Vagina (tissue), 2 donors: ENCODE results near the gene VWA2.

Experiments
- POLR2A ChIP-seq, 2 donors: fragments of 450-650 bp; IDR thresholded peaks; one replicate each; pipeline ENCODE4 v1.6.1; 2017; ENCODE audit warnings: antibody characterized with exemption in 2 of 2, mild to moderate bottlenecking in 2 of 2, moderate library complexity in 2 of 2
- TF ChIP-seq, protein P1 (sequence below), 3 experiments: fragments of 450-650 bp in 2 of 3; fragments of 200-600 bp in 1 of 3; sonication (generic) in 1 of 3; IDR thresholded peaks; one replicate each; pipeline ENCODE4 v1.5.1; 2017 to 2019; ENCODE audit warnings: antibody characterized with exemption in 3 of 3, mild to moderate bottlenecking in 2 of 3, moderate library complexity in 2 of 3

DNA sequence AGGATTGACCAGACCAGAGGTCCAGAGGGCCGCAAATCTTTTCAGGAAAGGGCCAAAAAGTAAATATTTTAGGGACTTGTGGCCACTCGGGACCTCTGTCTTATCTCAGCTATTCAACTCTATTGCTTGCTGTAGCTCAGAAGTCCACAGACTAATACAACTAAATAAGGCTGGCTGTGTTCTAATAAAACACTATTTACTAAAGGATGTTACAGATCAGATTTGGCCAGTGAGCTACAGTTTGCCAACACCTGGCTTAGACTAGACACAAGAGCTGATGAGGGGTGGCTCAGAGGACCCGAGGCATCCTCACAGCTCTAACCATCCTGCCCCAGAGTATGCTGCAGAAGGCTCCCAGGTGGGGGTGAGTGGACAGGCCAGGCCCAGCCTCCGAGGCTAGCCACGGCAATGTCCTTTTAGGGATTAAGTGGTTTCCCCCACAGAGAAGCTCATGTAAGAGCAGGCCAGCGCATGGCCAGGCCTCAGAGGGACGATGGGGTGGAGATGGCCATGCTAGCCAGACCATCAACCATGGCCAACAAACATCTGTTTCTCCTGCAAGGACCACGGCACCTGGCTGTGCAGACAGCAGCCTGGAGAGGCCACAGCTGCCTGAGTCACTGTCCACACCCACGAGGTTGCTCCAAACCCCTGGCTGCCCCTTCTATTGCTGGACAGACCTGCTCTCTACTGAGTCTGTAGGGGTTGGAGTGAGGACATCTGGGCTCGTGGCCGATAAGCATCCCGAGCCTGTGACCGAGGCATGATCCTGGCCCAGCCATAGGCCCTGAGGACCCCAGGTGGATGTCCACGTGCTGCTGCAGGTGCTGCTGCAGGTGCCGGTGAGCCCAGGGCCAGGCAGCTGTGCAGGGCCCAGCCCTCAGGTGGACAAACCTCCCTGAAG, 88.7 kb downstream of the VWA2 start:
- TF ChIP-seq, protein P1, sequence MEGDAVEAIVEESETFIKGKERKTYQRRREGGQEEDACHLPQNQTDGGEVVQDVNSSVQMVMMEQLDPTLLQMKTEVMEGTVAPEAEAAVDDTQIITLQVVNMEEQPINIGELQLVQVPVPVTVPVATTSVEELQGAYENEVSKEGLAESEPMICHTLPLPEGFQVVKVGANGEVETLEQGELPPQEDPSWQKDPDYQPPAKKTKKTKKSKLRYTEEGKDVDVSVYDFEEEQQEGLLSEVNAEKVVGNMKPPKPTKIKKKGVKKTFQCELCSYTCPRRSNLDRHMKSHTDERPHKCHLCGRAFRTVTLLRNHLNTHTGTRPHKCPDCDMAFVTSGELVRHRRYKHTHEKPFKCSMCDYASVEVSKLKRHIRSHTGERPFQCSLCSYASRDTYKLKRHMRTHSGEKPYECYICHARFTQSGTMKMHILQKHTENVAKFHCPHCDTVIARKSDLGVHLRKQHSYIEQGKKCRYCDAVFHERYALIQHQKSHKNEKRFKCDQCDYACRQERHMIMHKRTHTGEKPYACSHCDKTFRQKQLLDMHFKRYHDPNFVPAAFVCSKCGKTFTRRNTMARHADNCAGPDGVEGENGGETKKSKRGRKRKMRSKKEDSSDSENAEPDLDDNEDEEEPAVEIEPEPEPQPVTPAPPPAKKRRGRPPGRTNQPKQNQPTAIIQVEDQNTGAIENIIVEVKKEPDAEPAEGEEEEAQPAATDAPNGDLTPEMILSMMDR (IDR thresholded peaks at IDR 0.05) = no peak
- no peak for TF ChIP-seq POLR2A (IDR thresholded peaks at IDR 0.05)
